ENCODE results near the gene TSHZ2. TPM values are rescaled to one million over a fixed set of nuclear protein-coding genes. Genes with fewer than 3 reads are reported as not detected.

Gene TSHZ2
- total RNA-seq, 1 donor from 2014 or later, result 22.9 TPM

DNA sequence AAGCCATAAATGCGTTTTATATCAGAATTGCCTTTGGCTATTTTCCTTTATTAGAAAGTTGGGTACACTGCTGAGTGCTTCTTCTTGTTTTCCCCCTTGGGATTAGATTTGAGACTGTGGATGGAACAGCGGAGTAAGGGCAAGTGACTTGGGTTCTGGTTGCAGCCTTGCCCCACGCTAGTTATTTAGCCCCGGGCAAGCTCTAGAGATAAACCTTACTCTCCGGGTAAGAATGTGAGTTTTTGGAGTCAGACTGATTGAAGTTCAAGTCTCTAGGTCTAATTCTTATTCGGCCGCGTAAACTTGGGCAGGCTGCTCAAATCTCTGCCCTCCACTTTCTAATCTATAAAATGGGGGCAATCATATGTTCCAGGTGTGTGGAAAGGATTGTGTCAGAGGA is 8.9 kb downstream of the TSHZ2 start:
- Mint-ChIP-seq H3K27me3 (no peaks in the 10 kb centered on the region), H3K36me3 (ENCODE audit: insufficient read depth) (peaks cover 4% of the 10 kb centered on the region)

DNA sequence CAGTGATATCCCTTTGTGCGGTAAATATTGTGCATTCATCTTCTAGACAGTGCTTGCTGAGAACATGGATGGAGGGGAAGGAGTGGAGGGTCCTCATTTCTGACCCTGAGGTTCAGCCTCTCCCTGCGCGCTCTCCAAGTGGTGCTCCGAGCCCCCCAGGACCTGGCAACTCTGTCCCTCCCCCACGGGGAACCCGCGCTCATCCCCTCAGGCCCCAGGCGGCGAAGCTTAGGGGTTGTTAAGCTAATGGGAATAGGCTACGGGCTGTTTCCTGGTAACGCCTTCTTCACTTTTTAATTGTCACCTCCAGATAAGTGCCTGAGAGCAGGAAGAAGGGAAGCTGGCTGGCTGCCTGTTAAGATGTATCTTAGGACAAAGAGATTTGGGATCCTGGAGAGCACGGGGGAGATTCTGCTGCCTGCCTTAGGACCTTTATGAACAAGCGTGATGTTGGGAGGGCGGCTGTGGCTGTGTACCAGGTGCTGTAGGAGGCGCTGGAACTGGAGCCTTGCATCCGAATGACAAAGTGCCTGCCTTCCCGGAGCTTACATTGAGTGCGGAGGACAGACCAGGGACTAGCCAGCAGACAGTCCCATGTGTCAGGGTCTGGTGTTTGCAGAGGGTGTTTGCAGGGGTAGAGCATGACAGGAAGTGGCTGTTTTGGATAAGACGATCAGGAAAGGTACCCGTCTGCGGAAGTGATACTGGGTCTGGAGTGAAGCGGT is 11.7 kb downstream of the TSHZ2 start:
- peak overlapping the region; percentile 65 for H3K27ac Mint-ChIP-seq
- no peaks in the 10 kb centered on the region for H3K9me3 Mint-ChIP-seq (ENCODE audit: low read depth)
- H3K4me1 Mint-ChIP-seq (ENCODE audit: low read depth), result peaks cover 12% of the 10 kb centered on the region
- no peak for DNase-seq (ENCODE audit: low spot score, unreplicated experiment)
- TF ChIP-seq, protein P1, sequence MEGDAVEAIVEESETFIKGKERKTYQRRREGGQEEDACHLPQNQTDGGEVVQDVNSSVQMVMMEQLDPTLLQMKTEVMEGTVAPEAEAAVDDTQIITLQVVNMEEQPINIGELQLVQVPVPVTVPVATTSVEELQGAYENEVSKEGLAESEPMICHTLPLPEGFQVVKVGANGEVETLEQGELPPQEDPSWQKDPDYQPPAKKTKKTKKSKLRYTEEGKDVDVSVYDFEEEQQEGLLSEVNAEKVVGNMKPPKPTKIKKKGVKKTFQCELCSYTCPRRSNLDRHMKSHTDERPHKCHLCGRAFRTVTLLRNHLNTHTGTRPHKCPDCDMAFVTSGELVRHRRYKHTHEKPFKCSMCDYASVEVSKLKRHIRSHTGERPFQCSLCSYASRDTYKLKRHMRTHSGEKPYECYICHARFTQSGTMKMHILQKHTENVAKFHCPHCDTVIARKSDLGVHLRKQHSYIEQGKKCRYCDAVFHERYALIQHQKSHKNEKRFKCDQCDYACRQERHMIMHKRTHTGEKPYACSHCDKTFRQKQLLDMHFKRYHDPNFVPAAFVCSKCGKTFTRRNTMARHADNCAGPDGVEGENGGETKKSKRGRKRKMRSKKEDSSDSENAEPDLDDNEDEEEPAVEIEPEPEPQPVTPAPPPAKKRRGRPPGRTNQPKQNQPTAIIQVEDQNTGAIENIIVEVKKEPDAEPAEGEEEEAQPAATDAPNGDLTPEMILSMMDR (IDR thresholded peaks at IDR 0.05; ENCODE audit: unreplicated experiment), result no peak
- H3K4me3 Mint-ChIP-seq (ENCODE audit: low read depth), result no peak overlapping the region
- H3K36me3 Mint-ChIP-seq (ENCODE audit: insufficient read depth), result peaks cover 4% of the 10 kb centered on the region
- H3K27me3 Mint-ChIP-seq, result no peaks in the 10 kb centered on the region

More for the DNA sequence above, 8.9 kb downstream of the TSHZ2 start:
- Mint-ChIP-seq H3K9me3 (ENCODE audit: low read depth) (no peaks in the 10 kb centered on the region), H3K4me1 (ENCODE audit: low read depth) (peaks cover 28% of the 10 kb centered on the region), H3K4me3 (ENCODE audit: low read depth) (no peak overlapping the region), H3K27ac (no peak overlapping the region)
- DNase-seq (ENCODE audit: low spot score, unreplicated experiment), result no peak
- TF ChIP-seq, protein P1 (IDR thresholded peaks at IDR 0.05; ENCODE audit: unreplicated experiment), result no peak

DNA sequence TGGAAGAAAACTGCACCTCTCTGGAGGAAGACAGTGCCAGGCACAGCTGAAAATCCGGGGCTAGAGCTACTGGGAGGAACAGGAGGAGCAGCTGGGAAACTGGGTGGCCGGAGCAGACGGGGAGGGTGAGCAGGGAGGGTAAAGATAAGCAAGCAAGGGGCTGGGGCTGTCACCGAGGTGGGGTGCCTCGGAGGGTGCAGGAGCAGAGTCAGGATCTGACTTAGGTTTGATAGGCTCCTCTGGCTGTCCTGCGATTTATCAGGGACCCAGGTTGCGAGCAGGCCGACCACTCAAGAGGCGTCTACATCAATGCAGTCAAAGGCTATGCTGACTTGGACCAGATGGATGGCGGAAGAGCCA is 12.3 kb downstream of the TSHZ2 start:
- H3K27me3 Mint-ChIP-seq, result no peaks in the 10 kb centered on the region
- no peak overlapping the region for H3K4me3 Mint-ChIP-seq (ENCODE audit: low read depth)
- peaks cover 10% of the 10 kb centered on the region for H3K4me1 Mint-ChIP-seq (ENCODE audit: low read depth)
- H3K9me3 Mint-ChIP-seq (ENCODE audit: low read depth), result no peaks in the 10 kb centered on the region
- peaks cover 4% of the 10 kb centered on the region for H3K36me3 Mint-ChIP-seq (ENCODE audit: insufficient read depth)
- no peak for DNase-seq (ENCODE audit: low spot score, unreplicated experiment)
- TF ChIP-seq, protein P1 (IDR thresholded peaks at IDR 0.05; ENCODE audit: unreplicated experiment), result no peak
- H3K27ac Mint-ChIP-seq, result peak overlapping the region; percentile 65

DNA sequence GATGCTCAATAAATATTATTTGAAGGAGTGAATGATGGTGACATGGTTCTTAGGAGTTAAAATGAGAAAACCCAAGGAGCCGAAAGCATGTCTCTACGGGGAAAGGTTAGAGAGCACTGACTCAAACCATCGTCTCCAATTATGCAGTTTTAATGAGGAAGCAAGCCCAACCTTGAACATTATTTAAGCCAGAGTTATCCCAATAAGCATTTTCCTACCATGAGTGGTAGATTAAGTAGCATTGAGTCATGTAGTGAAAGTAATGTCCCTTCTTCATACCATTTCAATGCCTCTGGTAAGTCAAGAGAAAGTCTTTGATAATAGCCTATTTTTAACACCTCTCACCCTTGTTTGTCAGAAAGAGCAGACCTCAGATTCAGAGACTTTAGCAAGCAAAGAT is 13.5 kb downstream of the TSHZ2 start:
- Mint-ChIP-seq H3K27me3 (no peaks in the 10 kb centered on the region), H3K4me1 (ENCODE audit: low read depth) (peaks cover 10% of the 10 kb centered on the region), H3K36me3 (ENCODE audit: insufficient read depth) (peaks cover 4% of the 10 kb centered on the region), H3K9me3 (ENCODE audit: low read depth) (no peaks in the 10 kb centered on the region), H3K27ac (no peak overlapping the region), H3K4me3 (ENCODE audit: low read depth) (no peak overlapping the region)
- DNase-seq (ENCODE audit: low spot score, unreplicated experiment), result no peak
- TF ChIP-seq, protein P1 (IDR thresholded peaks at IDR 0.05; ENCODE audit: unreplicated experiment), result no peak

DNA sequence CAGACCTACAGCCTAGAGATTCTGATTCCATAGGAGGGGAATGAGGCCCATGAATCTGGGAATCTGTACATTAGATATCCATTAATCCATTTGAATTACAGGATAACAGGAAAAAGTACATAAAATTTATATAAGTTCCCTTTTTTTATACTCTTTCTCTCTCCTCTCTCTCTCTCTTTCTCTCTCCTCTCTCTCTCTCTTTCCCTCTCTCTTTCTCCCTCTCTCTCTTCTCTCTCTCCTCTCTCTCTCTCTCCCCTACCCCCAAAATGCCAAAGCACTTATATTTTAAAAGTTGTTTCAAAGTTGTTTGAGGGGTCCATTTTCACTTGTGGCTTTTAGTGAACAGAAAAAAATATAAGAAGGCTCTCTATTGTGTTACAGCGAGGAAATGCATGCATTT is 15.1 kb downstream of the TSHZ2 start:
- H3K27ac Mint-ChIP-seq, result no peak overlapping the region
- no peaks in the 10 kb centered on the region for H3K9me3 Mint-ChIP-seq (ENCODE audit: low read depth)
- H3K36me3 Mint-ChIP-seq (ENCODE audit: insufficient read depth), result peaks cover 4% of the 10 kb centered on the region
- H3K27me3 Mint-ChIP-seq, result no peaks in the 10 kb centered on the region
- no peak overlapping the region for H3K4me3 Mint-ChIP-seq (ENCODE audit: low read depth)
- peaks cover 12% of the 10 kb centered on the region for H3K4me1 Mint-ChIP-seq (ENCODE audit: low read depth)
- DNase-seq (ENCODE audit: low spot score, unreplicated experiment), result no peak
- TF ChIP-seq, protein P1 (IDR thresholded peaks at IDR 0.05; ENCODE audit: unreplicated experiment), result no peak

All from progenitor cell of endocrine pancreas (in vitro differentiated cells).